NCI-H2196 treated with DMSO at 0.1 percent for 48 hours (cell line): ENCODE results near the gene NCLN.
"Not testable (repeated sequence)": the region's sequence is repeated elsewhere in the genome, so short reads cannot be mapped to it uniquely, and the experiment has no call there.

Experiments used
- DNase-seq: peaks from one replicate; lab custom pipeline; 2025; ENCODE audit not compliant: unreplicated experiment; lab: John Stamatoyannopoulos, UW

The NCLN gene

DNA sequence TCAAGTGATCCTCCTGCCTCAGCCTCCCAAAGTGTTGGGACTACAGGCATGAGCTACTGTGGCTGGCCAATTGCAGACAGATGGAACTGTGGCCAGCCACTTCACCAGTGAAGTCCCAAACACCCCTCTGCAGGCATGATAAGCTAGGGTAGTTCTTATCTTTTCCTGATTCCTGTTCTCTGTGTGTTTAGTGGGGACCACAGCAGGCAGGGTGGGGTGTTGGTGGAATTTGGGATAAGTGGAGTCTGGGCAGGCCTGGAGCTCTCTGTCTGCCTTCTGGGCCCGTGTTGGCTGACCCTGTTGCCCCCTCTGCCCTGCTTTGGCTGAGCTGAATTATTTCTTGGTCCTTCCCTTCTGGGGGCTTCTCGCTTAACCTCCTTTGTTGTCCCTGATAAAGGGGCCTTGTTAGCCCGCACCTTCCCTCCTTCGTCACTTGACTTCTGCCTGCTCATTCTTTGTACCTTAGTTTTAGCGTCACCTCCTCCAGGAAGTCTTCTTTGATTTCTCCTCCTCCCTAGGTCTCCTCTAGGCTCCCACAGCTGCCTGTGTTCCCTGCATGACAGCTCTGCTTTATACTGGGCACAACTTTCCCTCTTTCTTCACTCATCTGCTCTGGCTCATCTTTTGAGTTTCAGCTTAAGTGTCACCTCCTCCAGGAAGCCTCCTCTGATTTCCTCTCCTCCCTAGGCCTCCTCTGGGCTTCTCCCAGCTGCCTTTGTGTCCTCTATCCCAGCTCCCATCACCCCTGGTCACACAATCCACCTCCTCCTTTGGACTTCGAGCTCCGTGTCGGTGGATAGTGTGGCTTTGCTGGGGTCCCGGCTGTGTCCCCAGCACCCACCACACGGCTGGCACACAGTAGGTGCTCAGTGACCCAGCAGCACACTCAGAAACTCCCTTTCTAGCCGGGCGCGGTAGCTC lies 1.7 kb upstream of the NCLN start:
- no peak for DNase-seq

DNA sequence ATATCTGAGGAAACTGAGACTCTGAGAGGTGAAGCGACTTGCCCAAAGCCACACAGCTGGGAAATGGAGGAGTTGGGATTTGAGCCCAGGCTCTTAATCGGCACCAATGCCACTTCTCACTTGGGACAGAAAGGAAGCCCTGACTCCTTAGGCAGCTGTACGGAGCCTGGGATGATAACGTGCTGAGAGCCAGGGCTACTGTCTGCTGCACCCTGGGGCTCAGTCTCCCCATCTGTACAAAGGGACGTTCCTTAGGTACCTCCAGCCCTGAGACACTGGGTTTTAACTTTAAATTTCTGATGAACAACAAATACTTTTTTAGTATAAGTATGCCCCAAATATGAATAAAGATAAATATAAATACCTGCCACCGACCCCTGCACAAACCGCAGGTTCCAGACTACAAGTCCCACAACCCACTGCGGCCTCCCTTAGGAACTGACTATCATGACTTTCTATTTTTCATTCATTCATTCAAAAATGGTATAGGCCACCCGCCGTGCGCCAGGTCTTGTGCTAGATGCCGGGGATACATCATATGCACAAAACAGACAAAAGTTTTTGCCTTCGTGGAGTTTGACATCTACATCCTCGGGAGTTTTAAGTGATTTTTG lies 776 bp upstream of the NCLN start:
- DNase-seq: peak; percentile 64

DNA sequence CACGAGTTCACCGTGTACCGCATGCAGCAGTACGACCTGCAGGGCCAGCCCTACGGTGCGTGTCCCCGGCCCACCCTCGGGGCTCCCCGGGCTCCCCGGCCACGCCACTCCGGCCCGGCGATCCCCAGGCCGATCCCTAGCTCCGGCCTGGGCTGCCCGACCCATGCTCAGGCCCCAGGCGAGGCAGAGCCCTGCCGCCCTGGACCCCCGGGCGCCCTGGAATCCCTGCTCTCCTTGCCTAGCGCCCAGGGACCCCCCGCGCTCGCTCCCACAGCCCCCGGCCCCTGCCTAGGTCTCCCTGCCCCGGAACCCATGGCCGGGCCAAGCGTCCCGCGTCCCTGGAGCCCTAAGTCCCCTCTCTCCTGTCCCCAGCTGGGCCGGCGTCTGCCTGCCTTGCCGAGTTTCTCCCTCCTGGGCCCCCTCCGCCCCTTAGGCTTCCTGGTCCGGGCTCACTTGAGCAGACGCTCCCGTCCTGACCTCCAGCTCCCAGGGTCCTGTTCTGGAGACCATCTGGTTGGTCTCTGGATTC lies 494 bp downstream of the NCLN start:
- no peak for DNase-seq

DNA sequence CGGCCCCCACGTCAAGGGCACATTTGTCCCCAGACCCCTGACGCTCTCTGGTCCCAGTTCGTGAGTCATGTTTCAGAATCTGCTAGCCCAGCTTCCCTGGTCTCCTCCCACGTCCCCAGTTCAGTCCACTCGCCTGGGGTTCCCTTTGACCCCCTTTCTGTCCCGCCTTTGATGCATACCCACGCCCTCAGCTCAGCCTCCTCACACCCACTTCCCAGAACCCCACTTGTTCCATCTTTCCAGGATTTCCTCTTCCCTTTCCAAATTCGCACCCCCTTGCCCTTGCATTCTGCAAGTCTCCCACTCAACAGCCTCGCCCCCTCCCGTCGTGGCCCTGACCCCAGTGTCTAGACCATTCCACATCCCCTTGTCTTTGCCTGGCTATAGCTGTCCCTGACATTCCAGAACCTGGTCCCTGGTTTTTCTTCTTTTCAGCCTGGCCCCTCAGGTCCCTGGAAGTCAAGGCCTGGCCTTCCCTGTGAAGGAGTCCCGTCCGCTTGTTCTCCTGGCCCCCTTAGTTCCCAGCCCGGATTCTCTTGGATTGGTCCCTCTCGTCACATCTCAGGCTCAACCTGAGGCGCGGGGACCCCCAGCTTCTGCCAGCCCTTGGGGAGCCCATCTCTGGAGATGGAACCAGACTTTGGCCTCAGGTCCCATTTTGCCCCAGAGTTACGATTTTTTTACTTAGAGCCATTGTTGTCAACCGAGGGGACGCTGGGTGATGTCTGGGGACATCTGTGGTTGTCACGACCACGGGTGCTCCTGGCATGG lies 1.3 kb downstream of the NCLN start:
- no peak for DNase-seq

DNA sequence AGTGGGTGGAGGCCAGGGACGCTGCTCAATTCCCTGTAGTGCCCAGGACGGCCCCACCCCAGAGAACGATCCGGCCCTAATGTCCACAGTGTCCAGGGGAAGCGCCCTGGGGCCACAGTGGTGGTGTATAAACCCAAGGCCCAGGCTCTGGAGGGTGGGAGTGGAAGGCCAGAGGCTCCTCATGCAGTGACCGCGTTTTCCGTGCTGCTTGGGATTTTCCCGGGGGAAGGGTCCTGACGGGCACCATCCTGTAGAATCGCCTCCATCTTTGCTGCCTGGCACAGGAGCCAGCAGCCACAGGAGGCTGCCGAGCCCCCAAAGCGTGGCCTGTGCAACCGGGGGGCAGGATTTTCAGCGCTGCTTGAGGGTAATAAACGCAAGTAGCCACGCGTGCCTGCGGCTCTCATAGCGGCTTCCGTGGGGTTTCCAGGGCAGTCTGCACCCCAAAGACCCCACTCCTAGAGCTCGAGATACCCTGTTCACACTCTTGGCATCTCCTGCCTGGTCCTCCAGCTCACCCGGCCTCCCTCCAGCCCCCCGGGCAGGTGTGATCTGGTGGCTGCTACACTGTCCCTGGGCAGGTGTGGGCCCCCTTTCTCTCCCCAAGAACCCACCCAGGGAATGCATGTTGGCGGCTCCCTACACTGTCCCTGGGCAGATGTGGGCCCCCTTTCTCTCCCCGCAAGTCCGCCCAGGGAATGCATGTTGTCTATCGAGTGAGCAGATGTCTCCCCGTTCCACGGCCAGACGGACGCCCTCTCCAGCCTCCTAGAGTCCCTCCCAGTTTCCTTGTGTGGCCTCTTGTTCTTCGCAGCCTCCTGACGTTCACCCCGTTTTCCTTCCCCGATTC lies 2.2 kb downstream of the NCLN start:
- DNase-seq: no peak

DNA sequence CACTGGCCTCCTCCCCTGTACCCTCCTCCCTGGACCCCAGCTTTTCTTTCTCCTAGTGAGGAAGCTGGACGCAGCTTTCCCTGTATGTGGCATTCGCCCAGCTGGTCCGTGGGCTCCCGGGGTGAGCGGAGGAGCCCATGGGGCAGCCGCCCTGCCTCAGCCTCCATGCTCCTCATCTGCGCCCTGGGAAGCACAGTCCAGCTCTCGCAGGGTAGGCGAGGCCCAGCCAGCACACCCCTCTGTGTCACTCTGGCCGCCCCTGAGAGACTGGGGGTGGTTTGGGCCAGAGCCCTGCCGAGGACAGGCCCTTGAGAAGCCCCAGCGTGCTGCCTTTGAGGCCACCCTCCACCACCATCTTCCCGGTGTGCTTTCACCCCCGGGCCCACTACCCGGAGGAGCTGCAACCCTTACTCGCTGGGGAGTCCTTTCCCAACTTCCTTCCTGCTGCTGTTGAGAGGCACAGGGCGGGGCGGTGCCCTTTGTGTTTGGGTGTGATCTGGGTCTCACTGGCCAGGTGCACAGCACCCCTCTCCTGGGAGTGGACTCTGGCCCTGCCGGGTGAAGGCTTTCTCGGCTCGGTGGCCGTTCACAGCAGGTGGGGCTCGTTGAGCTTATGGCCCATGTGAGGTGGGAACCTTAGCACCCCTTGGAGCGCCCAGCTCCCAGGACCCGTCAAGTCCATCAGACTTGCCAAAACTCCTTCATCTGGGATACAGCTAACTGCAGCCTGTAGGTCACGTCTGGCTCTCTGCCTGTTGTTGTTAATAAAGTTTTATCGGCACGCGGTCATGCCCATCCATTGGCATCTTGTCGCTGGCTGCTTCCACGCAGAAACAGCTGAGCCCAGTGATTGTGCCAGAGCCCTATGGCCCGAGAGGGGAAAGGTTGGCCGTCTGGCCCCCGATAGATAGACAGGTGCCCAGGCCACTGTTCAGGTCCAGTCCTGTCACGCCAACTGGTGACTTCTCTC lies 3.2 kb downstream of the NCLN start:
- DNase-seq: no peak

DNA sequence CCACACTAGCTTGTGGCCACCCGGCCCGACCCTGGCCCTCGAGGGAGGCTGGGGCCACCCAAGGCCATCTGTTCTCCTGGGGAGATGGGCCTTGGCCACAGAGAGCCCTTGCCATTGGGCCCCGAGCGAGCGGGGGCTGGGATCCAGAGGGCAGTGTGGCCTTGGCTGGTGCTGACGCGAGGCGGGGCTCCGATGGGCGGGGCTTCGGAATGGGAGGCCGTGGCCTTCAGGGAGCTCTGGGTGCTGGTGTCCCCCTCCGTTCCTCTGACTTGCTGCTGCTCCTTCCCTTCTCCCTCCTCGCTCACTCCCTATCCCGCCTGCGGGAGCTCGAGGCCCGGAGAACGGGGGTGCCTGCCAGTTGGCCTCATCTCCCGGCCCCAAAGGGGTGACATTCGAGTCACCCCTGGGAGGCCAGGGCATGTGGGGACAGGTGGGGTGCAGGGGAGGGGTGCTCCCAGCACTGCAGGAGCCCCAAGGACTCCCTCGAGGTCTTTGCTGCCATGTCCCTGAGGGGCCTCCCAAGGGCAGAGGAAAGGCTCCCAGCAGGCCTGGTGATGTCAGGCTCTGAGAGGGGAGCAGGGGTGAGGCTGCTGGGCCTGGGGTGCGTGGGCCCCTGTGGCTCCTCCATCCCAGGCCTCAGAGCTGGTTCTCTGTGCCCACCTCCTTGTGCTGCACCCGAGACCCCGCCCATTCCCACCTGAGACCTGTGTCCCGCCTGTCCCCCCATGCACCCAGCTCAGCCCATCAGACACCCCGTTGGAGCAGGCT lies 4.2 kb downstream of the NCLN start:
- DNase-seq: no peak

DNA sequence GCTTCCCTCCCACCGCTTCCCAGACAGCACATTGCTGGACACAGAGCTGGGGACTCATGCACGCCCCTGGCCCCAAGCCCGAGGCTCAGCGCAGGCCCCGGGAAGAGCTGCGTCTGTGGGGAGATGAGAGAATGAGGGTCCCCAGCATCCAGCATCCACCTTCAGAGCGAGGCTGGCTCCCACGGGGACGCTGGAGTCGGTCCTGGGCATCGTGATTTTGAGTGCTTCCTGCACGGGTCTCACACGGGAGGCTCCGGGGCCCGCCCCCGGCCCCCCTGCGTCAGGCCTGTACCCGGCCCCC lies 4.7 kb downstream of the NCLN start:
- DNase-seq: no peak

DNA sequence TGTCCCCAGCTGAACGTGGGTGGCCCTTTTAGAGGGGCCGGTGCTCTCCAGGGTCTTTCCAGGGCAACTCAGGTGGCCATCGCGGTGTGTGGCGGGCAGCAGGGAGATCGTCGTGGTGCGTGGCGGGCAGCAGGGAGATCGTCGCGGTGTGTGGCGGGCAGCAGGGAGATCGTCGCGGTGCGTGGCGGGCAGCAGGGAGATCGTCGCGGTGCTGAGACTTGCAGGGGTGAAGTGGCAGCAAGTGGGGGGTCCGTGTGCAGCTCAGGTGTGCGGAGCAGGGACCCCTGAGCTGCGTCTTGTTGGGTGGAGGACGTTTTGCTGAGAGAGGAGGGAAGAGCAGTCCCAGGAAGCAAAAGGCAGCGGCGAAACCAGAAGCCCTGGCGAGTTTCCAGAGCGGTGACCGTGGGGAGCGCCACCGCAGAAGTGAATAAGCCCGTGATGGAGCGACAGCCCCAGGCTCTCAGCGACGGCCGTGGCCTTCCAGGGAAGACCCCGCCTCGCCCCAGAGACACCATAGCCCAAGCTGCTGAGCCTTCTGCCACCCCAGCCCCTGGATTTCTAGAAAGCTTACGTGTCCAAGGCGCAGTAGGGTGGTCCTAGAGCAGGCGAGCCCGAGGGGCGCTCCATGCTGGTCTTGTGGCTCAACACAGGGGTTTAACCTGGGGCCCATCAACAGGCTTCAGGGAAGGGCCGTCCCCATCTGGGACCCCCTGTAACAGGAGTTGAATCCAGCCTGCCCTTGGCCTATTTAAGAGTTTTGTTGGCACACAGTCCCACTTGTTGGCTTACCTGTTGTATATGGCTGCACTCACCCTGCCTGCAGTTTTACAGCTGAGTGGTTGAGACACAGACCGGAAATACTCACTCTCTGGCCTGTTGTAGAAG lies 5.4 kb downstream of the NCLN start:
- no peak for DNase-seq

DNA sequence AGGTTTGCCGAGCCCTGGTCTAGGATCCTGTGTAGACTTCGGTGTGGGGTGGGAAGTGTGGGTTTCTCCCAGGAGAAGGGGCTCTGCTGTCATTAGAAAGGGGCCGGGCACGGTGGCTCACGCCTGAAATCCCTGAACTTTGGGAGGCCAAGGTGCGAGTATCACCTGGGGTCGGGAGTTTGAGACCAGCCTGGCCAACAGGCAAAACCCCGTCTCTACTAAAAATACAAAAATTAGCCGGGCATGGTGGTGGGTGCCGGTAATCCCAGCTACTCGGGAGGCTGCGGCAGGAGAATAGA lies 6.0 kb downstream of the NCLN start:
- not testable (repeated sequence) for DNase-seq

DNA sequence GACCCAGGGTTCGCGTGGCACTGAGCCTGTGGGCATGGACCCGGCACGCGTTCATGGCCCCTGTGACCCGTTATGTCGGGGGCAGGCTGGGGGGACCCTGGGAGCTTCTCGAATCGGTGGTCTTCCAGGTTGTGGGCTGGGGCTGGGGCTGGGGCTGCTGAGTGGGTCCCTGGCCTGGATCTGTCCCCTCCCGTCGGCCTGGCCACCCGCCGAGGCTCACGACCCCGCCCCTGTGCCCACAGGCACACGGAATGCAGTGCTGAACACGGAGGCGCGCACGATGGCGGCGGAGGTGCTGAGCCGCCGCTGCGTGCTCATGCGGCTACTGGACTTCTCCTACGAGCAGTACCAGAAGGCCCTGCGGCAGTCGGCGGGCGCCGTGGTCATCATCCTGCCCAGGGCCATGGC lies 6.5 kb downstream of the NCLN start:
- no peak for DNase-seq

DNA sequence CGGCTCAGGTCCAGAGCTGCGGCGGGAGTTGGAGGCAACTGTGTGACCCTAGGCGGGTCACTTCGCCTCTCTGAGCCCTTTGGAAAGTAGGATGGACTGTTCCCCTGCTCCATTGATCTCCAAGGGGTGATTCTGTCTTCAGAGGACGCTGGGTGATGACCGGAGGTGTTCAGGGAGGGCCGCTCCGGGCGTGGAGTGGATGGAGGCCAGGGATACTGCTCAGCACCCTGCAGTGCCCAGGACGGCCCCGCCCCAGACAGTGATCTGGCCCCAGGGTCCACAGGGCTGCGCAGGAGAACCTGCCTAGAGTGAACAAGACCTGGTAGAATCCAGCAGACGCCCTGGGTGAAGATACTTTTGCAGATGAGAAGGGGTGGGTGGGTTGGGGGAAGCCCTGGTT lies 7.0 kb downstream of the NCLN start:
- DNase-seq: no peak

DNA sequence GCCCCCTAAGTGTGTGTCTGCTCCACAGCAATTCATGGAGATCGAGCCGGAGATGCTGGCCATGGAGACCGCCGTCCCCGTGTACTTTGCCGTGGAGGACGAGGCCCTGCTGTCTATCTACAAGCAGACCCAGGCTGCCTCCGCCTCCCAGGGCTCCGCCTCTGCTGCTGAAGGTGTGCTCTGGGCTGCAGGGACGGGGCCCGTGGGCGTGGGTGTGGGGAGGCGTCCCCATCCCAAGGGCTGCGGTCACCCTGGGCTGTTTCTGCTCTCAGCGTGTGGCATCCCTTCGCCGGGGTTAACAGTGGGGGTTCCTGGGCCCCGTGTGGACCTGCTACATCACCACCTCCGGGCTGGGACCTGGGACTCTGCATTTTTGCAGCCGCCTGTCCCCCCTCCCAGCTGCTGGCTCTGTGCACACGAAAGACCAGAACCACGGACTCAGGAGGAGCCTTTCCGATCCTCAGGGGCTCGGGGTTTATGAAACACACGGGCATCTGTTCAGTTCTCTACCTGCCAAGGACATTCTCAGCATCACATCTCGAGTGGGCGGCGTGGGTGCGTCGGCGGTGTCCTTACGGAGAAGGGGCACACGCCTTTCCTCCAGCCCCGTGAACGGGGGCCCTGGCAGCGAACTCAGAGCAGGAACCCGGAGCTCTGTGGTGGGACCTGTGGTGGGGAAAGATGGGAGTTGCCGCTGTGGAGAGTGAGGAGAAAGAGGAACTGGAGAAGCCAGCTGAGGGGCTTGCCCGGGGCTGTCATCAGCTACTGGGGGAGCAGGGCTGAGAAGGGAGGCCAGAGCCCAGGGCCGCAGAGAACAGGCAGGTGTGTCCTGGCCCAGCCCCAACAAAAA lies 7.8 kb downstream of the NCLN start:
- DNase-seq: no peak

DNA sequence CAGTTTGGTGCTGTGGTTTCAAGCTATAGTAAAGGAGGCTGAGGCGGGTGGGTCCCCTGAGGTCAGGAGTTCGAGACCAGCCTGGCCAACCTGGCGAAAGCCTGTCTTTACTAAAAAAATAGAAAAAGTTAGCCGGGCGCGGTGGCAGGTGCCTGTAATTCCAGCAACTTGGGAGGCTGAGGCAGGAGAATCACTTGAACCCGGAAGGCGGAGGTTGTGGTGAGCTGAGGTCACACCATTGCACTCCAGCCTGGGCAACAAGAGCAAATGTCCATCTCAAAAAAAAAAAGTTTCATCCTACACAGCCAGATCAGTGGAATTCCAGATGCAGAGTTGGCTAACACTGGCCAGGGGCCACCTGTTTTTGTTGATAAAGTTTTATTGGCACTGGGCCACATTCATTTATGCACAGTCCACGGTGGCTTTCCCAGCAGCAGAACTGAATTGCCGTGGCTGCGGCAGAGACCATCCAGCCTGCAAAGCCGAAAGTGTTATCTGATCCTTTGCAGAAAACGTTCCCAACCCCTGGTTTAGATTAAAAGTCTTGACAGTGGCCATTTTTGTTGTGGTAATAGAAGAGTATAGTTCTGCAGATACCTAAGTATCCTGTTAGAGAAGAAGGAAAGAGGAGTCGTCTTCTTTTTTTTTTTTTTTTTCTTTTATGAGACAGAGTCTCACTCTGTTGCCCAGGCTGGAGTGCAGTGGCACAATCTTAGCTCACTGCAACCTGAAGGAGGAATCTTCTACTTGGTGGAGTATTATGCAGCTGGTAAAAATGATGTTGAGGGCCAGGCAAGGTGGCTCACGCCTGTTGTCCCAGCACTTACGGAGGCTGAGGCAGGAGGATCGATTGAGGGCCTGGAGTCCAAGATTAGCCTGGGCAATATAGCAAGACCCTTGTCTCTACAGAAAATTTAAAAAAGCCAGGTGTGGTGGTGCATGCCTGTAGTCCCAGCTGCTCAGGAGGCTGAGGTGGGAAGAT lies 8.7 kb downstream of the NCLN start:
- DNase-seq: no peak

DNA sequence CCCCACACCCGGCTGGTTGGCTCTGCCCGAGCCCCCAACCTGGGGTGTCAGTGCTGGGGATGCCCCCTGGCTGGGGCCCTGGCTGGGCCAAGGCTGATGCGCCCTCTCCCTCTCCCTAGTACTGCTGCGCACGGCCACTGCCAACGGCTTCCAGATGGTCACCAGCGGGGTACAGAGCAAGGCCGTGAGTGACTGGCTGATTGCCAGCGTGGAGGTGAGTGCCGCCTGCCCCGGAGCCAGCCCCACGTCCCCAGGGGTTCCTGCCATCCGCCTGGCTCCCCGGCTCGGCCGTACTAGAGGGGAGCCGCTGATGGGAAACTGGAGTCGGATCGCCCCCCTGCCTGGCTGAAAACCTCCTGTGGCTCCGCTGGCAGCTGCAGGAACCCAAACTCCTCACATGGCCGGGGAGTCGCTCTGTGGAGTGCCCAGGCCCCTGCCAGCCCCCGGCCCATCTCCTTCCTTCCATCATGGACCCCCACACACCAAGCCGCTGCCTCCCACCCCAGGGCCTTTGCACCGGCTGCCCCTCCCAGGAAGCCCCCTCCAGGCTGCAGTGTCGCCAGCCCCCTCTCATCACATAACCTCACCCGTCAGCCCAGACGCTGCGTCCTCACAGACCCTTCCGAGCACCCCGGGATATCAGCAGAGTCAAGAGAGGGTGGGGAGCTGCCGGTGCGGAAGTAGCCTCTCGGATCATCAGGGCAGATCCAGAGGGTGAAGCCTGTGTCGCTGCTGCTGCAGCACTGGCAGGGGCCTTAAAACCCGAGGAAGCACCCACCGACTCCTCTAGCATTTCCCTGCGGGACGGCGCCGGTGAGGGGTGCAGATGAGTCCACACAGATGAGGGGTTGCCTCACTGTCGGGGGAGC lies 10.6 kb downstream of the NCLN start:
- DNase-seq: no peak
